Limb (tissue), 2 donors: ENCODE measurements around the gene GABBR2.

Source experiments
- DNase-seq, 2 donors: peaks; one replicate each; pipeline ENCODE4 v3.0.0-alpha.2; 2016; ENCODE audit errors: extremely low spot score in 2 of 2

GABBR2 gene

DNA sequence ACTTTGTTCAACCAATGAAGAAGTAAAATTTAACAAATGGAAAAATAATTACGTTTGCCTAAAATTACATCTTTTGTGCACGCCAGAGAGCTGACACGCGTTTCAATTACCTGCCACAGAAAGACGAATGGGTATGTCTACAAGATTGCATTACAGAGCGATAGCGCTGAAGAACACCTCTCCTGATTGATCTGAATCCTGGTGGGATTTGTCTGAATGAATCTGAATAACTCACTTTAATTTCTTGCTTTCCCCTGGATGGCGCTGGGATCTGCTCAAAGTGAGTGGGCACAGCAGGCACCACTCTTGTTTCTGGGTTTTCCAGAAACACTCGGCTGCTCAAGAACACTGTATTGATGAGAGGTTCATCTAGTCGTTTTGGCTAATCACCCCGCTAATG is 304.5 kb downstream of the GABBR2 start:
- DNase-seq, result no peak

DNA sequence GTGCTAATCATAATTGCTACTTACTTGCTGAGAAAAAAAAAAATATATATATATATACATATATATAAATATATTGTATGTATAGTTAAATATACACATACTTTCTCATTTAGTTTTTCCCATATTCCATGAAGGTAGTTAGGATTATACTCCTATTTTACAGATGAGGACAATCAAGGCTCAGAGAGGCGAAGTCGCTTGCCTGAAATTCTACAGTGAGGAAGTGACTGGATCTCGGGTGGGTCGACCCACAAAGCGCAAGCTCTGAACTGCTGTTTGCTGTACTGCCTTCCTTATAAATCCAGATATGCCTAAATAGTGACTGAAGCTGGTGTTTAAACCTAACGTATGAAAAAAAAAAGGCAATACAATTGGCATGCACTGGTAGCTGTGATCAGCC is 305.0 kb downstream of the GABBR2 start:
- no peak for DNase-seq

DNA sequence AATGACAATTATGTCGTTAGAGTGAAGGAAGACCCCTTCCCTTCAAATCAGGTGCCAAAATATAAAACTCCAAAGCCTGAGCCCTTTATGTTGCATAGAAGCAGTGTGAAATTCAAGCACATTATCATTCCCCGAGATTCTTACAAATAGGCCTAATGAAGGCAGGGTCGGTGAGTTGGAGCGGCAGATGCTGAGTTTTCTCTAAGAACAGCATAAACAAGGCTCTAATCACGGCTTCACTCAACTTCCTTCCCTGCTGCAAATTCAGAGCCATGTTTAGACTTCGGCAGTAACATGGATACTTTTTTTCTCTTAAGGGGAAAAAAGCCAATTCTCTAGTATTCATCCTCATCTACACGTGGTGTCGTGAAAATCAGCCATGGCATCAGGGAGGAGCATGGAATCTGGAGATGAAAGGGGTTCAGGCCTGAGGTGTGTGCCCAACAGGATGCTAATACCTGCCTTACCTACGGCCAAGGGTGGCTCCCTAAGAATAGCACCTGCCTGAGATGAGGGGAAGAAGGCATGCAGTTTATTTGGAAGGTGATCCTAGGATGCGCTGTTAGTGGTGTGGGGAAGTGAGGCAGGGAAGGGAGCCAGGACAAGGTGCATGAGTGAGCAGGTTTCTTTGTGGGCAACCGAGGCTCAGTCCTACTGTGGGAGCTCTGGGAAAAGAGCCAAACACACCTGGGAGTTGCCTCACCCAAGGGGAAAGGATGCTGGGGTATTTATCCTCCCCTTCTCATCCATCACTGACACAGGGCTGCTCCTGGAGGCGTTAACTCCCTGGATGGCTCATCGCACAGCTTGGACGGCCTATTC is 306.5 kb downstream of the GABBR2 start:
- no peak for DNase-seq

DNA sequence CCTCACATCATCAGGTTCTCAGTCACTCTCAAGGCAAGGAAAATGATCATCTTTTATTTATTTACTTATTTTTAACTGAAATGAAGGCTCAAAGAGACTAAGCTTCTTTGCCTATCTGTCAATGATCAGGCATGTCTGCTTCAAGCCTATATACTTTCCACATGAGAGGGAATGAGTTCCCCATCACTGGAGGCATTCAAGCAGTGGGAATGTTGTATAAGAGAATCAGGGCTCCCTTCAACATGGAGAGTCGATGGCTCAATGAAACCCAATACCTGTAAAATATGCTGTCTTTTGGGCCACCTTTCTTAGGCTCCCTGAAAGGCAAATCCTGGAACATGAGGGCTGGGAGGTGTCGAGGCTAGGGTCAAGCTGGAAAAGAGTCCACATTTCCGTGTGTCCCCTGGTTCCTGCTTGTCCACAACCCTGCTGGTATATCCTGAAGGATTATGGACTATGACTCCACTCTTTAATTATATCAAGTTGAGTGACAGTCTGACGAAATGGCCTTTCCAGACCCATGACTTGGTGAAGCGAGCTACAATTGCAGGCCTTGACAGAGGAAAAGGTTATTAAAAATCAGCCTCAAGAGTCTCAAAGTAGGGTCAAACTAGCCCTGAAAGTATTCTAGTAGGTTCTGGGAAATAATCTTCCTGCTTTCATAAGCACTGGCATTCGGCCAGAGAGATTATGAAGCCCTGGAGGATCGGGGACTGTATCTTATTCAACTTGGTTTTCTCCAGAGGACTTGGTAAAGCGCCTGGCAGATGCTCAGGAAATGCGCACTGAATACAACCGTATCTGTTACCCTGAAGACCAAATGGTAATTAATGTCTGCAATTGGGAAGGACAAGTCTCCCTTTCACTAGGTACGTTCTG is 307.4 kb downstream of the GABBR2 start:
- DNase-seq, result no peak

DNA sequence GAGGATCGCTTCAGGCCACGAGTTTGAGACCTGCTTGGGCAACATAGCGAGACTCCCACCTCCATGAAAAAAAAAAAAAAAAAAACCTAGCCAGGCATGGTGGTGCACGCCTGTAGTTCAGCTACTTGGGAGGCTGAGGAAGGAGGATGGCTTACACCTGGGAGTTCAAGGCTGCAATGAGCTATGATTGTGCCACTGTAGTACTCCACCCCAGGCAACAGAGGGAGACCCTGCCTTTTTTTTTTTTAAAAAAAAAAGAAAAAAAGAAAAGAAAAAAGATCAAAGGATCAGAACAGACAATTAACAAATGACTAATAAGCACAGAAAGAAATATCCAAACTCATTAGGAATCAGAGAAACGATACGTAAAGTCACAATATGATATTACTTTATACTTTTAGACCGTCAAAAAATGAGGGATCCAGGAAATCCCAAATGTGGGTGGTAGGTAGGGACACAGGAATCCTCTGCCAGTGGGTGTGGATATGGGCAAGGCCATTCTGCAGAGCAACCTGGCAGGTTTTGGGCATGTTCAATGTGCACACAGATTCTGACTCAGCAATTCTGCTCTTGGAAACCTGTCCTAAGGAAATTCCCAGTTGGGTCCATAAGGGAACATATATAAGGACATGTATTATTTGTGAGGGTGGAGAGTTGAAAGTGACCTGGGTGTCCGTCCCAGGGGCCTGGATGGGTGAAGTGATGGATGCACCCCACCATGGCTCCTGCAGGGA is 308.6 kb downstream of the GABBR2 start:
- no peak for DNase-seq

DNA sequence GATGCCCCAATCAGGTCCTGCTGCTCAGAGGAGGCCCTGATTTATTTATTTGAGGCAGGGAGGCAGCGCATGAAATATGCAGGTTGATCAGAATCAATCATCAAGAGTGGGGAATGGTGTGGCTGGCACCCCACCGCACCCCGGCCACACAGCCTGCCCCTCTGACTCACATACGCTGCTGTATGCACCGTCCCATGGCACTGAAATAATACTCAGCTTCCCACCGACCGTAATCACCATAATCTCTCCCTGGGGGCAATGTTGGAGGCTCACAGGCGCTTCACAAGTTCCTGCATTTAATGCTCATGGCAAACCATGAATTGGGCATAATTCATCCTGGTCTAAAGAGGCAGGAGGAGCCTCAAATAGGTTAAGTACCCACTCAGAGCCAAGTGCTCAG is 312.1 kb downstream of the GABBR2 start:
- DNase-seq, result no peak

DNA sequence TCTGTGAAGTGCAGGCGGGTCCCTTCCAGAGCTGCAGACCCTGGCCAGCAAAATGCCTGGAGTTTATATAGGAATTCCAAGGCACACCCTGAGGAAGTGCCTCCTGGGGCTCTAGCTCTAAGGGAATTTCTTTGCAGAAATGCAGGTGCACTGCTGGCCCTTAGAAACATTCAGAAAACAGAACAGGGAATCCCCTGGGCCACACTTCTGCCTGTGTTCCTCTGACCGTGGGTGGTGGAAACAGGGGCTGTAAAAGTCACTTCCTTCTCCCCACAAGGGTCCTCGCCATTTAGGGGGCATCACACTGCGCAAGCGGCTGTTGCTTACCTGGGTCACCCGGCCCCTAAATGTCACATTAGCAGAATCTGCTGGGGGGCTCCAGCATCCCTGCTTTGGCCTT is 312.5 kb downstream of the GABBR2 start:
- no peak for DNase-seq

DNA sequence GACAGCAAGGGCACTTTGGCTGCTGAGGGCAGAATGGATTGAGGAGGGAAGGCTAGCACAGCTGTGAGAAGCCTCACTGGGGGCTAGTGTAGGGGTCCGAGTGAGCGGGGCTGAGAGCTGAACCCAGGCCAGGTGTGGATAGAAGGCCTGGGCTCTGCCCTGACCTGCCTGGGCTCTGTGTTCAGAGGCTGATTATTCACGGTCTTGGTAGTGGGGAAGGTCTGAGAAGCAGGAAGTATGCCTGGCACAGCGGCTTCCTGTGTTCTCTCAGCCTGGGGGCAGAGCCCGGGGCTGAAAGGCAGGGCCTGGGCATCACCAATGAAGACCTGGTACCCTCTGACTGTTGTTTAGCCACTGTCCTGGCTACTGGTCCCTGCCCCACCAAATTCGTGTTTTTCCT is 316.9 kb downstream of the GABBR2 start:
- DNase-seq, result no peak

DNA sequence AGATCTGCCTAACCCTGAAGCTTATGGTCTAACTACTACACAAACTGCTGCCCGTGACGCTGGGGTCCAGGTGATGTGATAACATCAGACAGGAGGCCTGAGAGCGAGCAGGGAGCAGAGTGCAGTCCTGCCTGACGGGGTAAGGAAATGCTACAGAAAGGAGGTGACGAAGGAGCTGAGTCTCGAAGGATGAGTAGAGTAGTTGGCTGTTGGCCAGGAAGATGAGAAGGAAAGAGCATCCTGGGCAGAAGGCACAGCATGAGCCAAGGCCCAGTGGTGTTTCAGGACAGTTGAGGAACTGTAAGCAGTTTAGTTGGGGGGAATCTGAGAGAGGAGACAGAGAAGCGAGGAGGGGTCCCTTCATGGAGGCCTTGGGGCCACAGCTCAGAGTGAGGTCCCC is 317.3 kb downstream of the GABBR2 start:
- no peak for DNase-seq

DNA sequence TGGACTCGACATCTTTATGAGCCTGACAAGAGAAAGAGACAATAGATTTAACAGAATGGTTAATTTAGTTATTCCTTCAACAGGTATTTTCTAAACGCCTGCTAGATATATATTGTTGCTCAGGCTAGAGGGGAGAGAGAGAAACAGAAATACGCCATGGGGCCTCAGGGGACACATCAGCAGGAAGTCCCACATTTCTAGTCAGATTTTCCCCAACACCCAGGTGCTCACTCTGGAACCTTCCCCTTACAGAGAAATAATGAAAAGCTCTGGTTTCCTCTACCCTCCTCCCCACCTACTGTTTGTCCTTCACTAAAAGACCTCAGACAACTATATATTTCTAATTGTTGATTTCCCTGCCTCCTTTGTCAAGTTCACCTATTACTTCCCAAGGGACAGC is 323.0 kb downstream of the GABBR2 start:
- DNase-seq, result no peak

DNA sequence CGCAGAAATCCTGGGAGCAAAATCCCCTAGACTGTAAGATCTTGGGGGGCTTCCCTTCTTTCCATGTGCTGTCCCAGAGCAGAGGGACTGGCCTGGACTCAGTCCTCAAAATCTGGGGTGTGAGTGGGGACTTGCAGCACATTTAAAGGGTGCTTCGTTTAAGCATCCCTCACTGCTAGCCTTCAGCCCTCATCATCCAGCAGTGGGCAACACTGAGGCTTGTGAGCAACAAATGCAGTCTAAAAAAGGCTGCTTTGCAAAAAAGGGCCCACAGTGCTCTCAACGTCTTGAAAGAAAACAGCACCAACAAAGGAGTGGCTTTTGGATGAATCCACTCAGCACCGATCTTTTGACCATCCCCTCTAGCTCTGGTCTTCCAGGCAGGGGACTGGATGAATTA is 325.0 kb downstream of the GABBR2 start:
- no peak for DNase-seq

DNA sequence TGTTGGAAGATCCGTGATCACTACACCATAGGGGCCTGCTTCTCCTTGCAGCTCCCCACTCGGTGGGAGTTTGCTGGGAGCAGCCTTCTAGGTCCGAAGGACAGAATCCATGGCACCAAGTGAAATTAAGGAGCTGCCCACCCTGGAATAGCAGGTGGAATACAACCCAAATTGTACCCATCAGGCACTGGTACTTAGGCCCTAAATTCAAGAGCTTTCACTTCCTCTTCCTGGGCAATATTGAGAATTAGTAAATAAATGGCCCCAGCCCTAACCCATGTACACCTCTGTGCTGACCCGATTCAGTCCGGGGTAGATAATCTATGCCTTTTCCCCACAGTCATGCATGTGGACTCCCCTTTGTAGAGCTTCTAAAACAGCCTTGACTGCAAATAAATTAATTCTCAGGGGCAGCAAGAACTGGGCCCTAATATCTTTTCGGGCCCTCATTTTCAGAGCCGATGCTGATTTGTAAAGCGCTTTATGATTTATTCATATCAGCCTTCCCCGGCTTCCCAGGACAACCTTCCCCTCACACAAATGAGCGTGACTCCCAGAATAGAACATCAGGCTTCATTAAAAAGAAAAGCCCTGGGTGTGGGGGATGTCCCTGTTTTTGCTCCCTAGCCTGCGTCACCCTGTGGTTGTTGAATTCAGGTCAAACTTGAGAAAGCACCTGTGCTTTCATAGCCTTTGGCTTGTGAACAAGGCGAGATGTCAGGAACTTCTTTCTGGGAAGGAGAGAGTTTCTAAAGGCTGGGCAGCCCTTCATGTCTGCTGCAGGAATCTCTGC is 327.2 kb downstream of the GABBR2 start:
- DNase-seq, result no peak

DNA sequence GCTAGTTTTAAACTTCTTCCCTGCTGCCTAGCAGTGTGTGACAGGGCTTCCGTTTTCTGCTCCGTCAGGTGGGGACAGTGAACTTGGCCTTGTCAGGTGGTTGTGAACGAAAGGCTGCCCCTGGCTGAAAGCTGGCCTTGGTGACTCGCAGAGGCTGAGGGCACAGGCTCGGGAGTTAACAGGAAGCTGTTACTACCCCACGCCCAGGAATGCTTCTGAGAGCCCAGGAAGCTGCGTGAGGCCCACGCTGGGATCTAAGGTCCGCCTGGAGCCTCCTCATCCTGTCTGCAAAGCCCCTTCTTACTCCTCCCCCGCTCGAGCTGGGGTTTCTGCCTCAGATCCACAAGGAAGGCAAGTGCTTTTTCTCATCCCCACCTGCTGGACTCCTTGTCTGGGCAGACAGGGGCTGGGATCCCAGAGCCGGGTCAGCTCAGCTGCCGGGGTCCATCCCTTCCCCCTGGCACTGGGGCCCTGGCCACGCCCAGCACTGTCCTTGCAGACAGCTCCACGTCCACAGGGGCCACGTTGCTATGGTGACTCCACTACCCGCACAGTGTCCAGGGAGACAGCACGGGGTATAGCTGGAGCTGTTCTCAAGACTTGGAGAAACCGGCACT is 328.6 kb downstream of the GABBR2 start:
- DNase-seq, result peak in 1 of 2 donors; percentile 52

DNA sequence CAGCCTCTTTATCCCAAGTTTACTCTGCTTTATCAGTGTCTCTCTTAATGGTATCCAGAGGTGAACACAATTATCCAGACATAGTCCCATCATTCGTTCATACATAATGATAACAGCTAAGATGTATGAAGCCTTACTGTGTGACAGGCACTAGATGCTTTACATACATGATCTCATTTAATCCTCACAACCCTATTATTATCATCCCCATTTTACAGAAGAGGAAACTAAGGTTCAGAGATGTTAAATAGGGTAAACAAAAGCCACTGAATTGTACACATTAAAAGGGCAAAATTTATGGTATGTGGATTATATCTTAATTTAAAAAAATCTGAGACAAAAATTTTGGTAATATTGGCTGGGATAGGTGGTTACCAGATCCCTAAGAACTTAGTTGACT is 329.2 kb downstream of the GABBR2 start:
- no peak for DNase-seq

DNA sequence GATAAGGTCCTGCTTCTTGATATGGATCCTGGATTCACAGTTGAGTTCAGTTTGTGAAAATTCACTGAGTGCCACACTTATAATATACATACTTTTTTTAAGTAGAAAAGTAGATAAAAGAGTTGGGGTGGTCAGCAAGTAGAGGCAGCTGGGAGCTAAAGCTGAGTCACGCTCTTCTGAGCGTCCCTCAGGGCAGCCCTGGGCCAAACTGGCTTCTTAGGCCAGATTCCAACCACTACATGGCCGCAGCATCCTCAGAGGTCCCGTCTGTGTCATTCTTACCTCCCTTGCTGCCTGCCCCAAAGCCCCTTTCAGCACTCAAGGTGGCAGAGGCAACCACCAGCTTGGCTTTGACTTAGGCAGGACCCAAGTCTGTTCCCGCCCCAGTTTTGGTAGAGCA is 329.9 kb downstream of the GABBR2 start:
- no peak for DNase-seq

DNA sequence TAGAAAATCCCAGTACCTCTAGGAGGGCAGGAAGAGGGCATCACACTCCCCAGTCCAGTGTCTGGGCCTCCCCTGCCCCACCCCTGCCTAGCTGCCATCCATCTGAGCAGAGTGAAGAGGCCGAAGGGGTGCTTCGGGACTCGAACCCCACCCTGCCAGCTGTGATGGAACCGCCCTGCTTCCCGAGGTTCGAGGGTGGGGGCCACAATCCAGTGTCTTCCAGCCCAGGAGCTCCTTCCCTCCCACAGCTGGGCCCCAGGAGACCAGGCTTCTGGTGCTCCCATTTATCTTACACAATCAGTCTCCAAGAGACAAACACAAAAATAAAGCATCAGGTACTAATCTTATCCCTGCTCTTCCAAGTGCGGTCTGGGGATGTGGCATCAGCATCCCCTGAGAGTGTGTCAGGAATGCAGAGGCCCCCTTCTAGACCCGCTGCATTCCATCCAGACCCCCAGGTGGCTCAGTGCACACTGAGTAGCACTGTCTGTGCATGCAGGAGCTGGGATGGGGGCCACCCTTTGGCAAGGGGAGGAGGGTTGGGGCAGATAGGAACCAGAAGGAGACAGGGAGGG is 330.4 kb downstream of the GABBR2 start:
- DNase-seq, result peak in 1 of 2 donors; percentile 19

DNA sequence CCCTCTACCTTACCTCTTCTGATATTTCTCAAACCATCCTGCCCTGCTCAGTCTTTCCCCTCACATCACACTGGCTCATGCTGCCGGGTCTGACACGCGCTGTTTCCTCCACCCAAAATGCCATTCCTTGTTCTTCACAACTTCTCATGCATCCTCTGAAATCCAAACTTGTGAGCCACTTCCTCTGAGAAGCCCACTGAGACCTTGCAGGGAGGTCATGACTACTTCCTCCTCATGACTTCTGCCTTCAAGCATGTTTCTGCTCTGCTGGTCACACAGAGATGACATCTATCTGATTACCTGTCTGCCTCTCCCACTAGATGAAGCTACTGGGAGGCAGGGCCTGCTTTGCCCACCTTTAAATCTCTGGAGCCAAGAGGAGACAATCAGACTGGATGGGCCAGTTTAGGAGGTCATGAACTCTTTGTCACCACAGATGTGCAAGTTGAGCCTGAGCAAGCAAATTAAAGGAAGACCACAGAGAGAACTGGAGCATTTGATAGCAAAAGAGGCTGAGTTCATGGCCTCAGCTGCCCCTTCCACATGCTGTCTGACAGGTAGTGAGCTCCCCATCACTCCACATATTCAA is 333.5 kb downstream of the GABBR2 start:
- no peak for DNase-seq

DNA sequence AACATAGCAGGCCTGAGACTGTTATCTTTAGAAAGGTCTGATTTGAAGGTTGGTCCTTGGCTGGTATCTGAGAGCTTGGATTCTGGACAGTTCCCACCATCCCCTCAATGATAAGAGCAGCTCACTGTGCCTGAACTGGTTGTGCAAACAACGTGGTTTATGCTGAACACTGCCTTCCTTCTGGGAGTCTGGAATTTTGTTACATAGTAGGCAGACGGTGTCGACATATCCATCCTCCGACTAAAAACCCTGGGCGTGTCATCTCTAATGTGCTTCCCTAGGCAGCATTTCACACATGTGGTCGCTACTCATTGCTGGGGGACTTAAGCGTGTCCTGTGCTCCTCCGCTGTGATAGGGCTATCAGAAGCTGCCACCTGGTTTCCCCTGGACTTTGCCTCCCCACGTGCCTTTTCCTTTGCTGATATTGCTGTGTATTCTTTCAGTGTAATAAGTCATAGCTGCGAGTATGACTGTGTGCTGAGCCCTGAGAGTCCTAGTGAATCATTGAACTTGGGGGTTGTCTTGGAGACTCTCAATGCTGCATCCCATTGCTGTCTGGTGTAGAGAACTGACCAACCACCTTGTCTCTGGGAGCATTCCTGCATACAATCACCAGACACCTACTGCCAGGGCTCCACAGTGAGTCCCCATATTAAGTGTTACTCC is 334.2 kb downstream of the GABBR2 start:
- no peak for DNase-seq

DNA sequence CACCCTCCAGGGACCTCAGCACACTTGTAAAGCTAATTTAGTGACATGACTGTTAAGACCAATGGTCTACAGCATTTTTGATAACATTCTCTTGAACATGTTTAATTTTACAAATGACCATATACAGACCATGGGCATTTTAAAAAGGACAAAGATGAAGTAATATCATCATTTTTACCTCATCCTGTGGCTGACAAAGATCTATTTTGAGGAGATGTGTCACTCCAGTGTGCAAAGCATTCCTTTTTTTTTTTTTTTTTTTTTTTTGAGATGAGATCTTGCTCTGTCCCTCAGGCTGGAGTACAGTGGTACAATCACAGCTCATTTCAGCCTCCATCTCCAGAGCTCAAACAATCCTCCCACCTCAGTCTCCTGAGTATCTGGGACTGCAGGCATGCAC is 335.1 kb downstream of the GABBR2 start:
- DNase-seq, result no peak
